ENCODE results near the gene SPNS3.
A peak's percentile ranks its signal among the peaks of the same experiment; 100 is the strongest.

The SPNS3 gene

DNA sequence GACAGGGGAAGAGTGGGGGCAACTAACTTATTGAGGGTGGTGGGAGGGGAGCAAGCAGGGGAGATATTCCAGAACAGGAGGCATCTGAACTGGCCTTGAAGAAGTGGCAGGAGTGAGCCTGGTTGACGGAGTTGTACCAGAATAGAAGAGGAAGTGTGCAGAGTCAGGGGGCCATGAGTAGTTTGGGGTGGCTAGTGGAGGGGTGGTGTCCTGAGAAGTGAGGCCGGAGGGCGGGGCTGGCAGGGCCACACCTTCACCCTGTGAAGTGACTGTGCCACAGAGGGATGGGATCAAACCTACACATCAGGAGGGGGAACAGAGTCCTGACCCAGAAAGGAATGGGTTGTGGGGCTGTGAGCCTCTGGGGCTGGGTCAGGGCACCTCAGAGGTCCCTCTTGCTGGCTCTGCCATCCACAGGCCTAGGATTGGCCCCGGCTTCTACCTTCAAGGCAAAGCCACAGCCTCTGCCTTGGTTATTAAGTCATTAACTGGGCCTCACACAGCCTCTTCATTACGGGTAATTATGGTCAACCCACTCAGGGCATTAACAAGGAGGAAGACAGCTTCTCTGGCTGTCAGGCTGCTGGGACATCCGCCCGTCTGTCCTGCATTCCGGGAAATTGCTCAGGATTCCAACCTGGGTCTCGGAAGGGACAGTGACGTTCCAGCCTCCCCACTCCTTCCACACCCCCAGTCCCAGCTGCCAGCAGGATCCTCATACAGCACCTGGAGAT, 77.6 kb downstream of the SPNS3 start:
- no peak for DNase-seq

DNA sequence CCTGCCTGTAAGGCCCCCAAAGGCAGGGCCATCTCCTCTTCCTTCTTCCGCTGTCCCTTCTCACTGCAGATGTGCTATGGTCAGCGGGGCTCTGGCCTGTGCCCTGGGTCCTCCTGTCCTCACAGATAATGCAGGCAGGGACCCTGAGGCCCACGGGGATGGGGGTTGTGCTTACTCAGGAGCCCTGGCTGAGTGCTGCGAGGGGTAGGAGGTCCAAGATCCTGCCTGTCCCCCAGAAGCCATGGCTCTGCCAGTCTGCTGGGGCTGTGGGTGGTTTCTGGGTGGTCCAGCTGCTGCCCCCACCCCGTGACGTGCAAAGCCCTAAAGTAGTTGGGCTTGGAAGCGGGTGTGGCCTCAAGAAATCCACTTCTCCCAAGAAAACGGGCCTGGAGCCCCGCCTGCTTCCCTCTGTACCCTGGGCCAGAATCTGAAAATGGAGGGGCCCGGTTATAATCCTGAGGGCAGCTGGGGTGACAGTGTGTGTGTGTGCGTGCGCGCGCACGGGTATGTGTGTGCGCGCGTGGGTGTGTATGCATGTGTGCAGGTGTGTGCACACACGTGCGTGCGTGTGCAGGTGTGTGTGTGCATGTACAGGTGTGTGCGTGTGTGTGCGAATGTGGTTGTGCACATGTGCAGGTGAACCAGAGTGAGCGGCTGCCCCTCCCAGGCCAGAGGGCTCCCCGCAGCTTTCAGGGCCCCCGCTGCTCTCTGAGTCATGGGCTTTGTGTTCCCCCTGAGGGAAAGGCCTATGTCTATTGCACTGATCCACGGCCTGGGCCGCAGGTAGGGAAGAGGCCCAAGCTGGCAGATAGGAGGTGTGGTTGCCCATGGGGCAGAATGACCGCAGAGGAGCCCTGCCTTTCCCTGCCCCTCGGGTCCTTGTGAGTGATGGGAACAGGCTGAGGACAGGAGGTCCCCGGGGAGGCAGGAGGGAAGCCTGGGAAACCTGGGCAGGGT, 78.7 kb downstream of the SPNS3 start:
- no peak for DNase-seq

DNA sequence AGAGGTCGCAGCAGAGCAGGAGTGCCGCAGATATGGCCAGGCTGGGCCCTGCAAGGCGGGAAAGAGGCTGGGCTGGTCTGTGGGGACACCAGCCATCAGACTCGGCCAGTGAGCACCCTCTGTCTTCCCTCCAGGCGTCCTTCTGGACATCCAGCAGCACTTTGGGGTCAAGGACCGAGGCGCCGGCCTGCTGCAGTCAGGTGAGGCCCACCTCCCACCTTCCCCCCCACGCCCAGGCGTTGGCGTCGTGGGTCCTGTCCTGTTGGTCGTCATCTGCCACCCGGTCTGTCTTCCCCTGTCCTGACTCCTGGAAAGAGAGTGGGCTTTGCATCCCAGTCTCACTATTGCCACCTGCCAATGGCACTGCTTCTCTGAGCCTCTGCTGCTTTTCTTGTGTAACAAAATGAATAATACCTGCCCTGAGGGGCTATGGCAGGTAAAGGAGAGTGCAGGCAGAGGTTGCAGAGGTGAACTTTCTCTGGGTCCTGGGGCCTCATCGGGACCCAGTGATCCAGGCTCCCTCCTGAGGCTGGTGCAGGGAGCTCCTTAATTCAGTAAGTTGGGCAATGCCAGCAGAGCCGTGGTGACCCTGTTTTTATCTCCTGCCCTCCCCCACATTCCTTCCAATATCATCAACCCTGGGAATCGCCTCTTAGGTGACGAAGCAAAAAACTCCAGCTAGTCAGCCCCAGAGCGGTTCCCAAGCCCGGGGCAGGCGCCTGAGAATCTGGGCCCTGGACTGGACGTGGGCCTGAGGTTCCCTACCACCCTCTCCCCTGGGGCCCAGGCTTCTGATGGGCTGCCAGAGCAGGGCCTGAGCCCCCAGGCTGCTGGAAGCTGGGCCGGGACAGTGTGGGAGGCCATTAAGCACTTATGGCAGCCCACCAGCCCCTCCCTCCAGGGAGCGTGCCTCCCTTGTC, 79.6 kb downstream of the SPNS3 start:
- DNase-seq, result no peak

DNA sequence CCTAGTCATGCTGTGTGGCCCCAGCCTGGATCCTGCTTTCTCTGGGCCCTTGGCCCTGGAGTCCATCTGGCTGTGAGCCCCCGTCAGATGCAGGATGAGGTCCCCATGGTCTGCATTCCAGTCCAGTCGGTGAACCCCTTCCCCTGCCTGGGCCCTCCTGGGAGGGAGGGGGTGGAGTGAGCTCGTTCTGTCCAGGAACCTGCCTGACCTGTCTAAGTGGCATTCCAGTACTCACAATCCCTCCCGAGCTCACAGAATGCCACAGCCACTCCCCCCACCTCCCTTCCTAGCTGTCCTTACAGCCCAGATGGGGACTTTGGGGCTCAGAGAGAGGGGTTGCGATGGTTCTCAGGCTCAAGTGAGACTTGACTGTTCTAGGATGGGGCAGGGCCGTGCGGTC, 80.5 kb downstream of the SPNS3 start:
- DNase-seq, result no peak

DNA sequence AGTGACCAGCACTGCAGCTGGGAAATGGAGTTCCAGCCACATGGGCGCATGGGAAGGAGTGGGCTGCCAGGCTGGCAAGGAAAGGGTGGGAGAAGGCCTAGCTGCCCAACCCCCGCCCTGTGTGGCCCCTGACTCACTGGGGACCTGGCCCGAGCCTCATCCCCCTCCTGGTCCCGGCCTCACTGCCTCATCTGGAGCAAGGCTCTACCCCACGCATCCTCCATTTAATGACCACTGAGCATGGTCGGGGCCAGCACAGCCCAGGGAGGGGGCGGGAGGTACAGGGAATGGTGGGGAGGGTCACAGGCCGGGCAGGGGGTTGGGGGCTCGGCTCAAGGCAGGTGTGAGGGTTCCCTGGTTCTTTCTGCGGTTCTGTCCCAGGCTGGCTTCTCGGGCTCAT, 81.0 kb downstream of the SPNS3 start:
- DNase-seq, result no peak

DNA sequence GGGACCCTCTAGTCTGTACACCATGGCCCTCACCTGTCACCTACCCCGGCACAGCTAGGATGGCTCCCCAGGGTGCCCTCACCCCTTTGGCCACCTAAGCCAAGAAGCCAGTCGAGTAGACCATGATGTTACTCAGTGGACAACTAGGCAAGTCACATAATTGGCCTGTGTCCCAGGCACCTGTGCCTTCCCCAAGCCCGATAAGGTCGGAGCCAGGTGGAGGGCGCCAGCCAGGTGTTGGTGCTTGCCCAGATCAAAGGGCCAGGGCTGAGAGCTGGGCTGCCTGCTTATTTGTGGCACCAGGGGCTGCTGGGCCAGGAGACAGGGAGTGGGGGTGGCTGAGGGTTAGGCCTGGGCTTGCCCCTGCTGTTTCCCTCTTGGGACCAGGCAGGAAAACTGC, 81.8 kb downstream of the SPNS3 start:
- DNase-seq, result no peak

DNA sequence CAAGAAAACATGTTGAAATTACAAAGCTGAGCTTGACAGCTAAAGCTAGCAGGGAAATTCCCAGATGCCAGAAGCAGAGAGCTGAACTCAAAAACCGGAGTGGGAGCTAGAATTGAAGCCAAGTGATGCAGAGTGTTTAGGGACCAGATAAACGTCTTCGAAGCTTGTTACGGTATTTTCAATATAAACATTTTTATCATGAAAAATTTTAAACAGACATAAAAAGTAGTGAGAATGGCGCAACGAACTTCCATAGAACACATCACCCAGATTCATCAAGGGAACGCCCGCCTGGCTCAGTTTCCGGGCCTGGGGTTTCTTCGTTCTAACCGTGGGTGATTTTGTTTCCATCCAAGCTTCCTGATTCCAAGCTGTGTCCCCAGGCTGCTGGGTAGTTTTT, 83.0 kb downstream of the SPNS3 start:
- DNase-seq, result no peak

DNA sequence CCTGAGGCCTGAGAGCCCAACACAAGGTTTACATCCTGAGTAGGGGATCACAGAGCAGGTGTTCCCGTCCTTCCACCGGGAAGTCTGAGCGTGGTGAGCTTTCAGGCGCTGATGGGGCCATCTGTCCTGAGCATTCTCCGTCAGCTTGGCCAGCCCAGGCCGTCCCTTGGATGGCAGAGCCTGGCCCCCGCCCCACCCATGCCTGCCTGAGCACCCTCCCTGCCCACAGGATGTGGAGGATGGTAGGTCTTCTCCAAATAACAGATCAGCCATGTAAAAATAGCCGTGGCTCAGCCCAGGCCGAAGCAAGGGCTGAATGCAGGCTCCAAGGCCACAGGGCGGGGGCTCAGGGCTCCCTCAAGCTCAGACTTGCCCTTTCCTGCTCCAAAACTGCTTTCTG, 85.2 kb downstream of the SPNS3 start:
- DNase-seq, result no peak

DNA sequence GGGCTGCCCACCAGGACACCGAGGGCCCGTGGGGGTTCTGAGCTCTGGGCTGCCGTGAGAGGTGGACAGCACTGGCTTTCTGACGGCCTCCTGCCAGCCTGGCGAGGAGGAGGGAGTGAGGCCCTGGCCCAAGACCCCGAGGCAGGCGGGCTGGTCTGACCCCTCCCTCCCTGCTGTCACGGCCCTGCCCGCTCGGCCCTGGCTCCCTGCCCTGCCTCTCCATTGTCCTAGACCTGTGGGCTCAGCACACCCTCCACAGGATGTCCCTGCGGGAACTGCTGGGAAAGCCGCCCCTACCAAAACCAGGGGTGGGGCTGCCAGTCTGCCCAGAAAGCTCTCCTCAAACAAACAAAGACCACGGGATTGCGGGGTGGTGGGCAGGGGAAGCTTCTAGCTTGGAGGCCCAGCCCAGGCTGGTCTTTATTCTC, 85.6 kb downstream of the SPNS3 start:
- DNase-seq, result no peak

DNA sequence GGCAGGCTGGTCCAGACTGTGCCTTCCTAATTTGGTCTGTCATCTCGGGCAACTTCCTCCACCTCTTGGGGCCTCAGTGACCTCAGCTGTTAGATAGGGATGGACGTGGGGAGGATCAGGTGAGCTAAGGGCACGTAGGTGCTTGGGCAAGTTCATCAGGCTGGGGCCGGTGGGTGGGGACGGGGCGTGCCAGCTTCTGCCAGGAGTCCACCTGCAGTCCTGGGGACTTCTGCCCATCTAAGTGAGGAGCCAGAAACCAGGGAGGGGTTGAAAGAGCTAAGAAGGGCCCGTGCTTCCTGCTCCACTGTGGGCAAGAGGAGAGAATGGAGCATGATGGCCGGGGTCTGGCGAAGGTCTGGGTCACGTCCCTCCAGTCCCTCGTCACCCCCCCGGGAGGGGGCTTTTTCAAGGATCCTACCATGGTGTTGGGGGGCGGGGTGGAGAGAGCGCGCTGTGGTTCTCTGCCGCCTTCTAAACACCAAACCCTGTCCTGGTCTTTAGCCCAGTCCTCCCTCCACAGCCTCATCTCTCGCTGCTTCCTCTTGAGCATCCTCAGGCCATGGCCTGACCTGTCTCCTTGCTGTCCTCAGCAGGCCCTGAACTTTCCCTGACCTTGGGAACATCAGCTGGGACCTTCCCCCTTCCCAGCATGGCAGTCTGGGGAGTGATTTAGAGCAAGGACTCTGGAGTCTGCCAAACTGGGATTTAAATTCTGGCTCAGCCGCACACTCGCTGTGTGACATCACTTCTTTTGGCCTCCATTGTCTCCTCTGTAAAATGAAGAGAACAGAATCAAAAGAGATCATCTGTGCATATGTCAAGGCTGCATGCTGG, 86.5 kb downstream of the SPNS3 start:
- no peak for DNase-seq

DNA sequence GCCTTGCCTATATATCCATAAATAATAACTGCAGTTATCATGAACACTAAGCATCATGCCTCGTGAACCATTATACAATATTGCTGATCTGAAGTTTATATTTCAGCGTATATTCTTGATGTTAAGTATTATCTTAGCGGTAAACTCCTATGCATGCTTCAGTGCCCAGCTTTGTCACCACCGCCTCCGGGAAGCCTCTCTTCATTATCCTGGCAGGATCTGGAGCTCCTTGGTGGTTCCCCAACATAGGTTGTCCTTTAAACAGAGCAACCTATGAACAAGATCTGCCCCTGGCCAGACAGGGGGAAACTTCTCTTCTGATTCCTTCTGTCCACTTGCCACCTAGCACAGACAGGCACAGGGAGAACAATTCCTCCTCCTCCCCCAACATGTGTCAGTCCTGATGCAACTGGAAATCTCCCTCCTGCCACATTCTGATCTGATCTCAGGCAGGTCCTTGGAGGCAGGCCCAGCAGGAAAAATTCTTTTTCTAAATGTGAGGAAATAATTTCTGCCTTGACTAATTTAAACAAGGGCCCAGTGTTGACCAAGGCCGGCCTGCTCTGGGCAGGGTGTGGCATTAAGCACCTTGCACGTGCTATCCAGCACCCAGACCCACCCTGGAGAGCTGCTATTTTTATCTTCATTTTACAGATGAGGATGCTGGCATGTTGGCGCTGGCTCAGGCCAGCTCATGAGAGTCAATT, 87.3 kb downstream of the SPNS3 start:
- peak; percentile 37 for DNase-seq

DNA sequence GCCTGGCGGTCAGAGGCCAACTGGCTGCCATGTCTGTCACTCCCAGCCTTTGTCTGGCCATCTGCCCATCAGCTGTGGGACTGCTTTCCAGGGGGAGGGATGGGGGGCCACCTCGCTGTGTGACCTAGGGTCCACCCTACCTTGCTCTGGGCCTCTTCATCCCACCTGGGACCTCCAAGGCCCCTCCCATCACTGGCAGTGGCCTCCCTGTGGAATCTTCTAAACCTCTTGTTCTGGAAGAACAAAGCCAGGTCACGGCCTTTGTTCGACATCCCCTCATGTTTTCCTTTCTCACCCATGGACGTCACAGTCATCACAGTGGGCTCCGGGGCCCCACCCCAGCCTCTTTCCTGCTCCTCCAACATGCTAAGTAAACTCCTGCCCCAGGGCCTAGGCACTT, 88.9 kb downstream of the SPNS3 start:
- no peak for DNase-seq

DNA sequence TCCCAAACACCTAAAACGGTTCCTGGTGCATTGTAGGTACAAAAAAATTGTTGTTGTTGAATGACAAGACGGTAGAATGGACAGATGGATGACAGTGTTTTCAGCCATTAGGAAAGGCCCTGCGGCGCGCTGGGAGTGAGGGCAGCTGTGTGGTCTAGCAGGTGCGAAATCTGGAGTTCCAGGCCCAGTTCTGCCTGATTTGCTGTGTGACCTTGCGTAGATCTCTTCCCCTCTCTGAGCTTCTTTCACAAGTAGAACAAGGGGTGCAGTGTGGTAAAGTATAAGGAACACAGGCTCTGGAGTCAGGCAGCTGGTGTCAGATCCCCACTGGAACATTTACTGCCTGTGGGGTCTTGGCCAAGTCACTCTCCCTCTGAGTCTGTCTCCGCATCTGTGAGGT, 90.2 kb downstream of the SPNS3 start:
- DNase-seq, result no peak

DNA sequence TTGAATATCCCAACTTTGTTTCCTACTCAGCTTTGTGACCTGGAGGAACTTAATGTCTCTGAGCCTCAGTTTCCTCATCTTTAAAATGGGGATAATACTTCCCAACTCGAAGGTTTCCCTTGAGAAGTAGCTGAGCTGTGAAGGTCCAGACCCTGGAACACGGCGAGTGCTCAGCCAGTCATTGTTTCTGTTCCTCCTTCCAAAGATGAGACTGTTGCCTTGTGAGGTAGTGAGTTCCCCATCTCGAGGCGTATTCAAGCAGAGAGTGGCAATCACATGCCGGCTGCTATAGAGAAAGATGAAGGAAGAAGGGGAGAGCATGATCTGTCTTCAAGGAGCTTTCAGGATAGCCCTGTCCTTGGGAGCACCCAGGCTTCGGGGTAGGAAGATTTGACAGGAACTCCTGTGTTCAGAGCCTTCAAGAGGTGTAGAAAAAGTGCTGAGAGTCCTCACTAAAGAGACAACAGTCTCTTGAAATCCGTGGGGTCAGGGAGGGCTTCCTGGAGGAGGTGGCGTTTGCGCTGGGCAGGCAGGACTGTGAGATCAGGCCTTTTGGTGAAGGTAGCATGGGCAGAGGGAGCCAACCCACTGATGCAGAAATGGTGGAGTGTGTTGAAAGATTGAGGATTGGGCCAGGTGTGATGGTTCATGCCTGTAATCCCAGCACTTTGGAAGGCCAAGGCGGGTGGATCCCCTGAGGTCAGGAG, 92.1 kb downstream of the SPNS3 start:
- DNase-seq, result no peak

DNA sequence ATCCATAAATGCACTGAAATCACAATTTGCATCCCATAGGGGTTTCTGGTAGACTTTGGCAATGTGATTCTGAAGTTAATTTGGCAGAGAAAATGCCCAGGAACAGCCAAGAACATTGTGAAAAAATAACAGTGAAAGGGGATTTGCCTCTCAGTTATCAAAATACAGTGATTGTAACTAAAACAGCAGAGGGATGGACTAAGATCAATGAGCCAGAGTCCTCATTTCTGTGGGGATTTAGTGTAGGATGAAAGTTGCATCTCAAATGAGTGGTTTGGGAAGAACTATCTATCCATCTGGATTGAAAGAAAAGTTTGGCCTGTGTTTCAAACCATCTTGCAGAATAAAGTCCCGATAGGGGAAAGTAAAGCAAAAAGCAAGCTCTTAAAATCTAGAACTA, 93.4 kb downstream of the SPNS3 start:
- DNase-seq, result no peak

DNA sequence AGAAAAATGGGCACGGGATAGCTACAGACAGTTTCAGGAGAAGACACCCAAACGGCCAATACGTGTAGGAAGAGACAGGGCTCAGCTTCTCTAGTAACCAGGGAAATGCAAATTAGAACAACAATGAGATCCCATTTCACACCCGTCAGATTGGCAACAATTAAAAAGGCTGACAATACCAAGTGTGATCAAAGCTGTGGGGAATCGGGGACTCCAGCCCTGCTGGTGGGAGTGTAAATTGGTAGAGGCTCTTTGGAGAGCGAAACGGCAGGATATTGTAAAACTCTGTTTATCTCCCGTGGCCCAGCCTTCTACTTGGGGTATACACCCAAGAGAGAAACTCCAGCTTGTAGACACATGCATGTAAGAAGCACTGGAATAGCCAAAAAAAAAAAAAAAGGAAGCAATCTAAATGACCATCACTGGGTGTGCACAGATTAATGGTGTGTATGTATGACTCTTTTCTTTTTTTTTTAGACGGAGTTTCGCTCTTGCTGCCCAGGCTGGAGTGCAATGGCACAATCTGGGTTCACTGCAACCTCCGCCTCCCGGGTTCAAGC, 93.9 kb downstream of the SPNS3 start:
- no peak for DNase-seq

DNA sequence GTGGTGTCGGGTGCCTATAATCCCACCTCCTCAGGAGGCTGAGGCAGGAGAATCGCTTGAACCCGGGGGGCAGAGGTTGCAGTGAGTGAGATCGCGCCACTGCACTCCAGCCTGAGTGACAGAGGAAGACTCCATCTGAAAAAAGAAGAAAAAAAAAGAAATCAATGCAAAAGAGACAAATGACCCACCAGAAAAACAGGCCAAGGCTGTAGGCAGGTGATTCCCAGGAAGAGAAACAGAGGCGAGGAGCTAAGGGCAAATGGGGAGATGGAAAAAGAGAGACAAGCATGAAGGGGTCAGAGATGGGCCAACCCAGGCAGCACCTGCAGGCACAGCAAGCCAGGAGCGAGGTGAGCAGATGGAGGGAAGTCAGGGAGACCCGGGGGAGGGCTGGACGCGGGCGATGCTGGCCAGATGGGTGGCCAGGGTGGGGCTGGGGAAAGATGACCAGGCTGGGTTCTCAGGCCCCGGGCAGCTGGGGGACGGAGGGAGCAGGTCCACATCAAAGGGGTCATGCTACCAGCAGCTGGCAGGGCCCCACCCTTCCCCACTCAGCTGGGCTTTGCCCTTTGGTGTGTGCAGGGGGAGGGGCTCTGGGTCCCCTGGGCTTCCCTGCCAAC, 95.9 kb downstream of the SPNS3 start:
- no peak for DNase-seq

DNA sequence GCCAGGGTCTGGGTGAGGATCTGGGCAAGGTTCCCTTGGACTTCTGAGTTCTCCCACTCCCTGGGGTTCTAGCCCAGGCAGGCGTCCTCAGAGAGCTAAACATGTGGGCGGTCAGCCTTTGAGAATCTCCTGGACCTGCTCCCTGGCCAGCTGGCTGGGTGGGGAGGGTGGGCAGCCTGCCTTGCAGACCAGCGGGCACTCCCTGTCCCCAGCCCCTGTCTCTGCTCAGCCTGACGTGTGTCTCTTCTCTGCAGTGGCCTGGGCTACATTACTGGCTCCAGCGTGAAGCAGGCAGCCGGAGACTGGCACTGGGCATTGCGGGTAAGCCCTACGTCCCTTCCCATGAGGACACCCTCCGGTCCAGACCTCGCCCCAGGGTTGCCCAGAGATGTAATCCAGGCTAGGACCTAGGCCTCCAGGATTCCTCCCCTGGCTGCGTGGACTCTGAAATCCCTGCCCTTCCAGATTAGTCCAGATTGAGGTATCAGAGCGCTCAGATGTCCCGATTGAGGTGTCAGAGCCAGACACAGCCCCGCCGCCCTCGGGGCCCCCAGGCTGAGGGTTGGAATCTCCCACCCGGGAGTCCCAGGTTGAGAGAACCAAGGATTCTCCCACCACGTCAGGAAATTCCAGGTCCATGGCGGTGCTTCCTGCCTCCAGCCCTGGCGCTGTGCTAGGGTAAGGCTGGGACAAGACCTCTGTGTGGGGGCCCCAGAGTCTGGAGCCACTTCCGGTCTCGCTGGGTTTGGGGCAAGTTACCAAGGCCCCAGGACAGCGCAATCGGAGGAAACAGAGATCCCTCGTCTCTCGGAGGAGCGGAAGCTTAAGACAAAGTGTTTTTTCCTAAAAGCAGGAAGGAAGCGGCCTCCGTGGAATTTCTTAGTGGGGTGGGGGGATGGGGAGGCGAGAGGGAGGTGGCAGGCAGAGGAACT, 97.3 kb downstream of the SPNS3 start:
- peak; percentile 21 for DNase-seq
